BJ (cell line): ENCODE results near the gene RND1. TPM values are rescaled to one million over a fixed set of nuclear protein-coding genes. Genes with fewer than 3 reads are reported as not detected.

Experiments used
- CTCF ChIA-PET: fragments of 350-600 bp; formaldehyde crosslinking; extraction: SDS; loops from one replicate; lab custom pipeline; 2021; ENCODE audit warnings: antibody characterized with exemption, inconsistent platforms; lab: Yijun Ruan, JAX
- POLR2A ChIA-PET: fragments of 300-600 bp; sonication (Branson Sonifier 250); formaldehyde crosslinking; extraction: SDS; loops from one replicate; lab custom pipeline; 2021; ENCODE audit warnings: antibody characterized with exemption; lab: Charles Lee
- DNase-seq: peaks from one replicate; pipeline ENCODE4 v3.0.0-alpha.2; 2011; ENCODE audit warnings: low read depth
- H3K27me3 ChIP-seq: 2 replicates; pipeline ENCODE4 v1.6.0; 2011; ENCODE audit warnings: low read length; ENCODE audit not compliant: control insufficient read depth, insufficient read depth
- H3K36me3 ChIP-seq: 2 replicates; pipeline ENCODE4 v1.5.1; 2011; ENCODE audit warnings: low read length; ENCODE audit not compliant: control insufficient read depth, insufficient read depth
- H3K4me3 ChIP-seq: 2 replicates; pipeline ENCODE4 v1.5.1; 2011; ENCODE audit warnings: low read depth, mild to moderate bottlenecking, control low read depth, low read length
- polyA plus RNA-seq: library from polyadenylated mRNA; depleted of rRNA; stranded (reverse); fragments of >200 nt; gene quantifications from 2 replicates; pipeline ENCODE4 v1.2.3, GENCODE V29; 2011; rRNA removed
- small RNA-seq: library from RNA; depleted of rRNA; stranded (forward); fragments of <200 nt; gene quantifications from one replicate; pipeline ENCODE3, GENCODE V24; 2012; ENCODE audit warnings: low replicate concordance, low read depth; ENCODE audit not compliant: insufficient read length
- TF ChIP-seq, protein P1 (sequence below): IDR thresholded peaks from 2 replicates; pipeline ENCODE4 v1.5.1; 2011; ENCODE audit warnings: low read depth, mild to moderate bottlenecking, control low read depth, inconsistent platforms, low read length, moderate library complexity; ENCODE audit not compliant: insufficient read depth

RND1 gene
- polyA plus RNA-seq, 1 experiment = 0.72 TPM

DNA sequence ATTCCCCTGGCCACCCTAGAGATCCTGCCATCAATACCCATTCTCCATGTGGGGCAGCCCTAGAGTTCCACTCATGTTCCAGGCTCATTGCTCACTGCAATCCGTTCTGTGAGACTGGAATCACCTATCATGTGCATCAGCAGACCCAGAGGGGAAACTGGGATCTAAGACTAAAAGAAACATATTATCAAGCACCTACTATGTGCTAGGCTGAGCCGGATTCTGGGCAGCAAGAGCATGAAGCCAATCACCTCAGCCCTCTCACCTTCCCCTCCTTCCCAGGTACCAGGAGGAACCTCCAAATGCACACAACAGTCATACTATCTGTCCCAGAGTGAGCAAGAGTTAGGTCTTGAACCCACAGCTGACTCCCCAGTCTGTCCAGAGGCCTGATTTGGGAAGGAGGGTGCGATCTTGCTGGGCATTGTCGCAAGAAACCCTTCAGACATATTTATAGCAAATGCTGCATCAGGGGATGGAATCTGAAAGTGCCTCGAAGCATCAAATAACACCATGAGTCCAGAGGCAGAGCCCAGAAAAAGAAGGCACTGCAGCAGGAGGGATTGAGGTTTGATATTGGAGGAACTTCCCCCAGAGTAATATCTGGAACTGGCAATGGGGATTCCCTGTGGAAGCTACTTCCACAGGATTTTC lies 54.1 kb downstream of the RND1 start:
- DNase-seq = no peak
- ChIA-PET CTCF (interaction anchor here (0.8 to 7.1 kb wide), 8 partner anchors 9 to 141 kb away, joined by 3 to 78 read pairs (median 4); no protein-coding TSS in a partner anchor), POLR2A (no interaction called here)
- TF ChIP-seq, protein P1, sequence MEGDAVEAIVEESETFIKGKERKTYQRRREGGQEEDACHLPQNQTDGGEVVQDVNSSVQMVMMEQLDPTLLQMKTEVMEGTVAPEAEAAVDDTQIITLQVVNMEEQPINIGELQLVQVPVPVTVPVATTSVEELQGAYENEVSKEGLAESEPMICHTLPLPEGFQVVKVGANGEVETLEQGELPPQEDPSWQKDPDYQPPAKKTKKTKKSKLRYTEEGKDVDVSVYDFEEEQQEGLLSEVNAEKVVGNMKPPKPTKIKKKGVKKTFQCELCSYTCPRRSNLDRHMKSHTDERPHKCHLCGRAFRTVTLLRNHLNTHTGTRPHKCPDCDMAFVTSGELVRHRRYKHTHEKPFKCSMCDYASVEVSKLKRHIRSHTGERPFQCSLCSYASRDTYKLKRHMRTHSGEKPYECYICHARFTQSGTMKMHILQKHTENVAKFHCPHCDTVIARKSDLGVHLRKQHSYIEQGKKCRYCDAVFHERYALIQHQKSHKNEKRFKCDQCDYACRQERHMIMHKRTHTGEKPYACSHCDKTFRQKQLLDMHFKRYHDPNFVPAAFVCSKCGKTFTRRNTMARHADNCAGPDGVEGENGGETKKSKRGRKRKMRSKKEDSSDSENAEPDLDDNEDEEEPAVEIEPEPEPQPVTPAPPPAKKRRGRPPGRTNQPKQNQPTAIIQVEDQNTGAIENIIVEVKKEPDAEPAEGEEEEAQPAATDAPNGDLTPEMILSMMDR = no peak
- H3K27me3 ChIP-seq = no peaks in the 10 kb centered on the region
- H3K4me3 ChIP-seq = no peak overlapping the region
- no peaks in the 10 kb centered on the region for H3K36me3 ChIP-seq

DNA sequence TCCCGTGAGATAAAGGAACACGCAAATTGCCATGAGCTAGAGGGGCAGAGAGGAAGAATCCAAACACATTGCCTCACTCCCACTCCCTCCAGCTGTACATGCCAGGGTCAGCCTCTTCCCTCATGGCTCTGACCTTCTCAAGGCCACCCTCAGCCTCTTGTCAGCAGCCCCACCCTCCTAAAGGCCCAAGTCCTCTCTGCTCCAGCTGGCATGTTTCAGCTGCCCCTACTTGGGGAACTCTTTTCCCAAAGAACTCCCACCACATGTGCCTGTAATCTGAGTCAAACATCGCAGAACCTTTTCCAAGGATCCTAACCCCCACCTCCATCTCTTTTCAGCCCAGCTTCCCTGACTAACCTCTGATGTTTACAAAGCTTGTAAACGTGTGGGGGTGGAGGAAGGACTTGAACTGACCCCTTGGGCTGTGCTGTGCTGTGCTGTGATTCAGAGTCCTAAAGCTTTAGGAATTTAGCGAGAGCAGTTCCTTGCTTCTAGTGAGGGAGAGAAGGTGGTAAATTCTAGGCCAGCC lies 54.7 kb downstream of the RND1 start:
- Histone ChIP-seq H3K4me3 (no peak overlapping the region), H3K36me3 (no peaks in the 10 kb centered on the region), H3K27me3 (no peaks in the 10 kb centered on the region)
- DNase-seq = peak; percentile 78
- ChIA-PET POLR2A (interaction anchor here (0.6 kb wide), 1 partner anchor 11 kb away, joined by 3 read pairs; no protein-coding TSS in a partner anchor), CTCF (interaction anchor here (0.8 to 7.1 kb wide), 5 partner anchors 9 to 140 kb away, joined by 3 to 78 read pairs (median 4); no protein-coding TSS in a partner anchor)
- TF ChIP-seq, protein P1 = no peak

DNA sequence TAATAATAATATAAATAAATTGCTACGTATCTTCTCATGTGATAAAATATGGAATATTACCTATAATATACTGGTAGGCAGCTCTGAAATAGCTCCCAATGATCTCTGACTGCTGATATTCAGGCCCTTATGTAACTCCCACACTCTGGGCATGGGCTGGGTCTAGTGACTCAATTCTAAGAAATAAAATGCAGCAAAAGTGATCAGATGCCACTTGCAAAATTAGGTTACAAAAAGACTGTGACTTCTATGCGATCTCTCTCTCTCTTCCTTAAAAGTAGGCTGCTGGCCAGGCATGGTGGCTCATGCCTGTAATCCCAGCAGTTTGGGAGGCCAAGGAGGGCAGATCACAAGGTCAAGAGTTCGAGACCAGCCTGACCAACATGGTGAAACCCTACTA lies 57.7 kb downstream of the RND1 start:
- no peaks in the 10 kb centered on the region for H3K27me3 ChIP-seq
- no peak for DNase-seq
- CTCF ChIA-PET = interaction anchor here (2.3 kb wide), 1 partner anchor 12 kb away, joined by 15 read pairs; no protein-coding TSS in a partner anchor
- no peaks in the 10 kb centered on the region for H3K36me3 ChIP-seq
- TF ChIP-seq, protein P1 = no peak
- H3K4me3 ChIP-seq = no peak overlapping the region
- POLR2A ChIA-PET = no interaction called here

Small RNAs within 50 kb of the gene (small RNA-seq; reads per million reads assigned to genes)
- not detected for gene AC073610.1
- gene RF00019 = not detected
- not detected for gene RNU6-600P

Other genes starting within 250 kb of the RND1 start
- gene KANSL2, start 183.6 kb downstream of the RND1 start, polyA plus RNA-seq = 41.0 and 41.4 TPM in 2 replicates
- gene CCNT1, start 149.2 kb downstream of the RND1 start, polyA plus RNA-seq = 16.9 and 29.4 TPM in 2 replicates
- gene ADCY6, start 76.8 kb downstream of the RND1 start, polyA plus RNA-seq = 27.8 and 37.9 TPM in 2 replicates
- gene CACNB3, start 47.4 kb downstream of the RND1 start, polyA plus RNA-seq = 24.2 and 48.2 TPM in 2 replicates
- 54.5 and 59.4 TPM in 2 replicates for gene DDX23, start 13.7 kb downstream of the RND1 start, polyA plus RNA-seq
- gene FKBP11, start 59.6 kb upstream of the RND1 start, polyA plus RNA-seq = 100 and 134 TPM in 2 replicates
- 233 and 292 TPM in 2 replicates for gene ARF3, start 91.6 kb upstream of the RND1 start, polyA plus RNA-seq
- gene WNT10B, start 105.9 kb upstream of the RND1 start, polyA plus RNA-seq = 0.63 and 0.76 TPM in 2 replicates
- gene WNT1, start 112.5 kb upstream of the RND1 start, polyA plus RNA-seq = not detected in 2 replicates
- gene DDN, start 133.5 kb upstream of the RND1 start, polyA plus RNA-seq = 0.02 and 0.07 TPM in 2 replicates
- gene PRKAG1, start 152.9 kb upstream of the RND1 start, polyA plus RNA-seq = 94.1 and 127 TPM in 2 replicates
- 8.2 and 9.7 TPM in 2 replicates for gene KMT2D, start 194.9 kb upstream of the RND1 start, polyA plus RNA-seq
- 0.82 and 1.3 TPM in 2 replicates for gene RHEBL1, start 204.1 kb upstream of the RND1 start, polyA plus RNA-seq
- not detected in 2 replicates for gene DHH, start 228.9 kb upstream of the RND1 start, polyA plus RNA-seq
- 37.2 and 63.1 TPM in 2 replicates for gene LMBR1L, start 245.0 kb upstream of the RND1 start, polyA plus RNA-seq